Measurements from ENCODE around the gene RAI1.

DNA sequence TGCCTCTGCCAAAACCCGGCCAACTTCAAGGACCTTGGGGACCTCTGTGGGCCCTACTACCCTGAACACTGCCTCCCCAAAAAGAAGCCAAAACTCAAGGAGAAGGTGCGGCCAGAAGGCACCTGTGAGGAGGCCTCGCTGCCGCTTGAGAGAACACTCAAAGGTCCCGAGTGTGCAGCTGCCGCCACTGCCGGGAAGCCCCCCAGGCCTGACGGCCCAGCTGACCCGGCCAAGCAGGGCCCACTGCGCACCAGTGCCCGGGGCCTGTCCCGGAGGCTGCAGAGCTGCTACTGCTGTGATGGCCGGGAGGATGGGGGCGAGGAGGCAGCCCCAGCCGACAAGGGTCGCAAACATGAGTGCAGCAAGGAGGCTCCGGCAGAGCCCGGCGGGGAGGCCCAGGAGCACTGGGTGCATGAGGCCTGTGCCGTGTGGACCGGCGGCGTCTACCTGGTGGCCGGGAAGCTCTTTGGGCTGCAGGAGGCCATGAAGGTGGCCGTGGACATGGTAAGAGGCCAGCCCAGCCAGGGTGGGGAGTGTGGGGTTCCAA lies 116.8 kb downstream of the RAI1 start:
- TF ChIP-seq, protein P1, sequence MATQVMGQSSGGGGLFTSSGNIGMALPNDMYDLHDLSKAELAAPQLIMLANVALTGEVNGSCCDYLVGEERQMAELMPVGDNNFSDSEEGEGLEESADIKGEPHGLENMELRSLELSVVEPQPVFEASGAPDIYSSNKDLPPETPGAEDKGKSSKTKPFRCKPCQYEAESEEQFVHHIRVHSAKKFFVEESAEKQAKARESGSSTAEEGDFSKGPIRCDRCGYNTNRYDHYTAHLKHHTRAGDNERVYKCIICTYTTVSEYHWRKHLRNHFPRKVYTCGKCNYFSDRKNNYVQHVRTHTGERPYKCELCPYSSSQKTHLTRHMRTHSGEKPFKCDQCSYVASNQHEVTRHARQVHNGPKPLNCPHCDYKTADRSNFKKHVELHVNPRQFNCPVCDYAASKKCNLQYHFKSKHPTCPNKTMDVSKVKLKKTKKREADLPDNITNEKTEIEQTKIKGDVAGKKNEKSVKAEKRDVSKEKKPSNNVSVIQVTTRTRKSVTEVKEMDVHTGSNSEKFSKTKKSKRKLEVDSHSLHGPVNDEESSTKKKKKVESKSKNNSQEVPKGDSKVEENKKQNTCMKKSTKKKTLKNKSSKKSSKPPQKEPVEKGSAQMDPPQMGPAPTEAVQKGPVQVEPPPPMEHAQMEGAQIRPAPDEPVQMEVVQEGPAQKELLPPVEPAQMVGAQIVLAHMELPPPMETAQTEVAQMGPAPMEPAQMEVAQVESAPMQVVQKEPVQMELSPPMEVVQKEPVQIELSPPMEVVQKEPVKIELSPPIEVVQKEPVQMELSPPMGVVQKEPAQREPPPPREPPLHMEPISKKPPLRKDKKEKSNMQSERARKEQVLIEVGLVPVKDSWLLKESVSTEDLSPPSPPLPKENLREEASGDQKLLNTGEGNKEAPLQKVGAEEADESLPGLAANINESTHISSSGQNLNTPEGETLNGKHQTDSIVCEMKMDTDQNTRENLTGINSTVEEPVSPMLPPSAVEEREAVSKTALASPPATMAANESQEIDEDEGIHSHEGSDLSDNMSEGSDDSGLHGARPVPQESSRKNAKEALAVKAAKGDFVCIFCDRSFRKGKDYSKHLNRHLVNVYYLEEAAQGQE (IDR thresholded peaks at IDR 0.05; ENCODE audit: insufficient read depth in 1 of 2, low read depth in 2 of 2, low read length in 2 of 2), result no peak
- TF ChIP-seq POLR2AphosphoS5 (IDR thresholded peaks at IDR 0.05; ENCODE audit: low read depth, low read length) (no peak), TAF1 (IDR thresholded peaks at IDR 0.05; ENCODE audit: borderline replicate concordance, insufficient read depth, low read length) (no peak), SIN3A (IDR thresholded peaks at IDR 0.05; ENCODE audit: borderline replicate concordance, insufficient read depth, low read length) (no peak)

Measured in PFSK-1 (cell line).